Measurements from ENCODE around the gene INTS4. TPM values are rescaled to one million over a fixed set of nuclear protein-coding genes. Genes with fewer than 3 reads are reported as not detected.

INTS4 gene
- total and polyA plus RNA-seq, 2 of the 4 experiments (the other 2 are of a cell fraction): 24.0 to 52.5 TPM

DNA sequence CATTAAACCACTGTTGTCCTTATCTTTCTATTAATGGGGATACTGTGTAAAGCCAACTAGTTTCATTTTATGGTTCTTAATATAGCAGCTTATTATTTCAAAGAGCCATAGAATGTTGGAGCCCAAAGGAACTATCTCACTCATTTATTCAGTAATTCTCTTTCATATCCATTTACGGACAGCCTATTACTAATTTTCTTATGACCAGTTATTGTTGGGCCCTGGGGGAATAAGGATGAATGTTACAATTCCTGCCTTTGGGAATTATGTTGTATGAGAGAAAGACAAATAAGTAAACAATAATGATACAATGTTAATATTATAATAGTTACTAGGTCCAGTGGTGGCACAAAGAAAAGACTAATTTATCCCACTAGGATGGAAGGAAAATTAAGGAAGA is 121.1 kb downstream of the INTS4 start:
- peaks cover 0 to 7% of the 10 kb centered on the region in 2 experiments; a peak in 2 of 4 replicates for H3K79me1 ChIP-seq (ENCODE audit: low read depth in 1 of 2, low read length in 2 of 2)
- no peak overlapping the region for H2AK9ac ChIP-seq (replicated peaks; ENCODE audit: low read depth, low read length, poor library complexity)
- H2AFZ ChIP-seq (replicated peaks; ENCODE audit: low read length, poor library complexity): no peak overlapping the region
- H3K27ac ChIP-seq (ENCODE audit: insufficient read depth, low read length): no peak overlapping the region
- H3K27me3 ChIP-seq (ENCODE audit: control insufficient read depth, insufficient read depth, low read length): no peaks in the 10 kb centered on the region
- no peaks in the 10 kb centered on the region for H3K9me3 ChIP-seq (ENCODE audit: control insufficient read depth, insufficient read depth, low read length)
- no peak overlapping the region for H3K4me2 ChIP-seq (ENCODE audit: low read depth, low read length)
- no CpG with 5 or more reads among the region's 1 CpG for WGBS, 2 experiments (ENCODE audit: extremely low coverage in 2 of 2, insufficient read length in 1 of 2)
- no peak overlapping the region for H3K56ac ChIP-seq (ENCODE audit: extremely low read depth, insufficient read depth, low read length)
- ATAC-seq (ENCODE audit: low read depth) (no peak), DNase-seq (no peak)
- H3K36me3 ChIP-seq (ENCODE audit: control insufficient read depth, insufficient read depth, low read length): peaks cover 19% of the 10 kb centered on the region
- H3K18ac ChIP-seq (ENCODE audit: low read depth, low read length): no peak overlapping the region
- no peak overlapping the region for H2BK15ac ChIP-seq (ENCODE audit: low read depth, low read length)
- no peak overlapping the region for H3K14ac ChIP-seq (replicated peaks; ENCODE audit: low read depth, low read length)
- H4K20me1 ChIP-seq (ENCODE audit: insufficient read depth, low read length): no peaks in the 10 kb centered on the region
- H2BK20ac ChIP-seq (ENCODE audit: low read depth, low read length): no peak overlapping the region
- dilution Hi-C loops (cut with HindIII; ENCODE audit: low sequenced_read_pairs, unreplicated experiment) (no loop called here), in situ Hi-C loops (cut with MboI; ENCODE audit: low sequenced_read_pairs) (no loop called here), intact Hi-C loops (cut with micrococcal nuclease) (no loop called here)
- H3K23ac ChIP-seq (ENCODE audit: low read depth, low read length): no peak overlapping the region
- H4K5ac ChIP-seq (ENCODE audit: low read depth, low read length): no peak overlapping the region
- ChIA-PET CTCF (no interaction called here), POLR2A (ENCODE audit: unreplicated experiment) (no interaction called here)
- no peak overlapping the region for H2BK120ac ChIP-seq (ENCODE audit: low read depth, low read length)
- no peak overlapping the region for H3K4me3 ChIP-seq (ENCODE audit: insufficient read depth, low read depth, low read length)
- no peak overlapping the region for H3K4ac ChIP-seq (ENCODE audit: low read depth, low read length)
- no peaks in the 10 kb centered on the region; the same call in 1 of the 2 replicates for H3K4me1 ChIP-seq (ENCODE audit: control insufficient read depth, insufficient read depth, low read length)
- H2BK5ac ChIP-seq (ENCODE audit: low read depth, low read length, poor library complexity, severe bottlenecking): no peak overlapping the region
- BruUV-seq (replicated peaks): no TSS peak
- TF ChIP-seq RCOR1 (IDR thresholded peaks at IDR 0.05; ENCODE audit: insufficient replicate concordance, low read length) (no peak), RAD21 (IDR thresholded peaks at IDR 0.05; ENCODE audit: low read length) (no peak), POLR2A (IDR thresholded peaks at IDR 0.05; ENCODE audit: low read depth, low read length) (no peak), BHLHE40 (IDR thresholded peaks at IDR 0.05; ENCODE audit: low read depth, low read length) (no peak), MAFK (IDR thresholded peaks at IDR 0.05; ENCODE audit: low read depth, low read length) (no peak), FOS (IDR thresholded peaks at IDR 0.05; ENCODE audit: low read depth, low read length) (no peak), NFE2L2 (IDR thresholded peaks at IDR 0.05; ENCODE audit: low read depth, low read length) (no peak), CHD1 (IDR thresholded peaks at IDR 0.05; ENCODE audit: low read depth, low read length) (no peak), MXI1 (IDR thresholded peaks at IDR 0.05; ENCODE audit: borderline replicate concordance, low read depth, low read length) (no peak), CTCF (conservative IDR thresholded peaks at IDR 0.05; ENCODE audit: low read depth, low read length) (no peak), RFX5 (IDR thresholded peaks at IDR 0.05; ENCODE audit: low read depth, low read length) (no peak), ELK1 (IDR thresholded peaks at IDR 0.05; ENCODE audit: borderline replicate concordance, low read depth, low read length) (no peak), CEBPB (IDR thresholded peaks at IDR 0.05; ENCODE audit: low read depth, low read length) (no peak), SMC3 (IDR thresholded peaks at IDR 0.05; ENCODE audit: low read depth, low read length) (no peak), MAZ (IDR thresholded peaks at IDR 0.05; ENCODE audit: borderline replicate concordance, low read depth, low read length) (no peak)
- TF ChIP-seq, protein P1, sequence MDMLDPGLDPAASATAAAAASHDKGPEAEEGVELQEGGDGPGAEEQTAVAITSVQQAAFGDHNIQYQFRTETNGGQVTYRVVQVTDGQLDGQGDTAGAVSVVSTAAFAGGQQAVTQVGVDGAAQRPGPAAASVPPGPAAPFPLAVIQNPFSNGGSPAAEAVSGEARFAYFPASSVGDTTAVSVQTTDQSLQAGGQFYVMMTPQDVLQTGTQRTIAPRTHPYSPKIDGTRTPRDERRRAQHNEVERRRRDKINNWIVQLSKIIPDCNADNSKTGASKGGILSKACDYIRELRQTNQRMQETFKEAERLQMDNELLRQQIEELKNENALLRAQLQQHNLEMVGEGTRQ (IDR thresholded peaks at IDR 0.05; ENCODE audit: low read depth, low read length): no peak
- H4K91ac ChIP-seq (ENCODE audit: insufficient read depth, low read depth, low read length): no peak overlapping the region
- H4K8ac ChIP-seq (ENCODE audit: low read depth in 2 of 2, low read length in 2 of 2): no peak overlapping the region
- no peak overlapping the region for H2AK5ac ChIP-seq (ENCODE audit: low read depth, low read length)
- H3K9ac ChIP-seq (ENCODE audit: low read depth, low read length): no peak overlapping the region
- peaks cover 8% of the 10 kb centered on the region for H3K9me1 ChIP-seq (ENCODE audit: insufficient read depth, low read length)

Data from IMR-90 (cell line).